Measurements from ENCODE around the gene PROM2. TPM values are rescaled to one million over a fixed set of nuclear protein-coding genes. Genes with fewer than 3 reads are reported as not detected.

PROM2 gene
- total and polyA plus RNA-seq, 2 experiments from 2014 or later = 2.1 to 2.2 TPM

GRCh38 chr2:95272781-95273180, 1.5 kb upstream of the PROM2 start:
- TF ChIP-seq POLR2AphosphoS5 (IDR thresholded peaks at IDR 0.05; ENCODE audit: low read depth) = no peak
- TF ChIP-seq ZNF462 (CRISPR knock-in tag; IDR thresholded peaks at IDR 0.05) = no peak
- no peak for TF ChIP-seq CREB1 (CRISPR knock-in tag; IDR thresholded peaks at IDR 0.05; ENCODE audit: low read depth)
- no peak for TF ChIP-seq REST (IDR thresholded peaks at IDR 0.05; ENCODE audit: unreplicated experiment)
- no peak for TF ChIP-seq NANOG (IDR thresholded peaks at IDR 0.05; ENCODE audit: borderline replicate concordance)
- H2AFZ ChIP-seq = no peak overlapping the region
- no peaks in the 10 kb centered on the region for H3K27me3 ChIP-seq (ENCODE audit: insufficient read depth)
- no peaks in the 10 kb centered on the region for H3K9me2 ChIP-seq (ENCODE audit: insufficient read depth)
- Mint-ChIP-seq H3K9me3 (no peaks in the 10 kb centered on the region; the same call in 2 of the 3 replicates), H3K4me1 (peaks cover 31% of the 10 kb centered on the region; the same call in 2 of the 3 replicates), H3K27me3 (ENCODE audit: insufficient read depth, low read depth, poor library complexity) (peaks cover 16% of the 10 kb centered on the region), H3K27ac (no peak overlapping the region), H3K36me3 (ENCODE audit: low read depth) (no peaks in the 10 kb centered on the region; the same call in 2 of the 3 replicates), H3K4me3 (no peak overlapping the region)
- DNase-seq (ENCODE audit: low spot score) (no peak), ATAC-seq (no peak)
- no peaks in the 10 kb centered on the region for H3F3A ChIP-seq (replicated peaks; ENCODE audit: low read depth)
- H3K4me1 ChIP-seq (ENCODE audit: insufficient read depth) = peaks cover 8% of the 10 kb centered on the region
- H3K27ac ChIP-seq (ENCODE audit: low read depth) = no peak overlapping the region
- H3K79me2 ChIP-seq (replicated peaks; ENCODE audit: insufficient read depth) = no peaks in the 10 kb centered on the region
- no peak overlapping the region for H3K4me3 ChIP-seq
- no peaks in the 10 kb centered on the region for H3K36me3 ChIP-seq (ENCODE audit: insufficient read depth)
- no peaks in the 10 kb centered on the region for H4K20me1 ChIP-seq (replicated peaks; ENCODE audit: insufficient read depth)
- no peak overlapping the region for H3K4me2 ChIP-seq

Data from GM23338 (cell line).